Choroid plexus epithelial cell (primary cell): ENCODE data around the gene SLC13A4.

Experiments
- DNase-seq: peaks from one replicate; pipeline ENCODE4 v3.0.0-alpha.2; 2010; ENCODE audit warnings: low read depth
- H3K4me3 ChIP-seq: 2 replicates; pipeline ENCODE4 v1.5.1; 2011; ENCODE audit warnings: low read depth, mild to moderate bottlenecking, control low read depth, low read length, moderate library complexity
- TF ChIP-seq, protein P1 (sequence below): conservative IDR thresholded peaks from 2 replicates; pipeline ENCODE4 v1.5.1; 2011; ENCODE audit warnings: low read depth, mild to moderate bottlenecking, control low read depth, inconsistent platforms, low read length, moderate library complexity

The SLC13A4 gene

GRCh38 chr7:135709508-135709907, 18.5 kb downstream of the SLC13A4 start:
- no peak for DNase-seq
- TF ChIP-seq, protein P1, sequence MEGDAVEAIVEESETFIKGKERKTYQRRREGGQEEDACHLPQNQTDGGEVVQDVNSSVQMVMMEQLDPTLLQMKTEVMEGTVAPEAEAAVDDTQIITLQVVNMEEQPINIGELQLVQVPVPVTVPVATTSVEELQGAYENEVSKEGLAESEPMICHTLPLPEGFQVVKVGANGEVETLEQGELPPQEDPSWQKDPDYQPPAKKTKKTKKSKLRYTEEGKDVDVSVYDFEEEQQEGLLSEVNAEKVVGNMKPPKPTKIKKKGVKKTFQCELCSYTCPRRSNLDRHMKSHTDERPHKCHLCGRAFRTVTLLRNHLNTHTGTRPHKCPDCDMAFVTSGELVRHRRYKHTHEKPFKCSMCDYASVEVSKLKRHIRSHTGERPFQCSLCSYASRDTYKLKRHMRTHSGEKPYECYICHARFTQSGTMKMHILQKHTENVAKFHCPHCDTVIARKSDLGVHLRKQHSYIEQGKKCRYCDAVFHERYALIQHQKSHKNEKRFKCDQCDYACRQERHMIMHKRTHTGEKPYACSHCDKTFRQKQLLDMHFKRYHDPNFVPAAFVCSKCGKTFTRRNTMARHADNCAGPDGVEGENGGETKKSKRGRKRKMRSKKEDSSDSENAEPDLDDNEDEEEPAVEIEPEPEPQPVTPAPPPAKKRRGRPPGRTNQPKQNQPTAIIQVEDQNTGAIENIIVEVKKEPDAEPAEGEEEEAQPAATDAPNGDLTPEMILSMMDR, result no peak
- H3K4me3 ChIP-seq, result no peak overlapping the region

DNA sequence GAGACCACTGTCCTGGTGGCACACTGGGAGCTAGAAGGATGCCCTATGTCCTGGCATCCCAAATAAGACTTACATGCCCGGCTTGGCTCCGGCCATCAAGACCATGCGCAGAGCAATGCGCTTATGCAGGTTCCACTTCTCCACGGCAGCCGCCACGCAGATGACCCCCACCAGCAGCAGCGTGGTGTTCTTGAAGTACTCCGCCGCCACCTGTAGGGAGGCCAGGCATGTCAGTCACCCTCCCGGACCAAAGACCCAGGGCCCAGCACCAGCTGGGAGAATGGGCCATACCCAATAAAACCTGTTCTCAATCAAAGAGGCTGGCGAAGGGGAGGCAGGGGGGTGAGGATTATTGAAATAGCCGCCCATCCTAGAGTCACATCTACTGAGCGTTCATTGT, 19.9 kb downstream of the SLC13A4 start:
- no peak overlapping the region for H3K4me3 ChIP-seq

DNA sequence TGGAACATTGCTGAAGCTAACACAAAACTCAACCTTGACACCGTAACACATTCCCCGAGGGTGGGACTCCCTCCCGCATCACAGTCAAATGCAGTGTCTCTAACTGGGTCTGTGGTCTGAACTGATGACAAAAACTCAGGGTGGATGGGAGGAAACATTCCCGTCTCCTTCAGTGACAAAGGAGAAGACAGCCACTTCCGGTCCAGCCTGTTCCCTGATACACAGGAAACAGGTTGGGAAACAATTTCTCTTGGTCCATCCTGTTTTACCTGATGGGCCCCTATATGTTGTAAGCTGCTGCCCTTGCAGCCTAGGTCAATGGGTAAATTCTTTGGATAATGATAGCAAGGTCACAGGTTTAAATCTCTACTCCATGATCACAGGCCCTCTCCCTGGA, 20.4 kb downstream of the SLC13A4 start:
- TF ChIP-seq, protein P1, result no peak
- H3K4me3 ChIP-seq, result no peak overlapping the region
- no peak for DNase-seq

More for the DNA sequence above, 19.9 kb downstream of the SLC13A4 start:
- DNase-seq, result no peak
- TF ChIP-seq, protein P1, result no peak

GRCh38 chr7:135706858-135707569, 21.0 kb downstream of the SLC13A4 start:
- DNase-seq, result no peak
- no peak overlapping the region for H3K4me3 ChIP-seq
- TF ChIP-seq, protein P1, result no peak

GRCh38 chr7:135706038-135706742, 21.8 kb downstream of the SLC13A4 start:
- no peak overlapping the region for H3K4me3 ChIP-seq
- DNase-seq, result no peak
- TF ChIP-seq, protein P1, result no peak

DNA sequence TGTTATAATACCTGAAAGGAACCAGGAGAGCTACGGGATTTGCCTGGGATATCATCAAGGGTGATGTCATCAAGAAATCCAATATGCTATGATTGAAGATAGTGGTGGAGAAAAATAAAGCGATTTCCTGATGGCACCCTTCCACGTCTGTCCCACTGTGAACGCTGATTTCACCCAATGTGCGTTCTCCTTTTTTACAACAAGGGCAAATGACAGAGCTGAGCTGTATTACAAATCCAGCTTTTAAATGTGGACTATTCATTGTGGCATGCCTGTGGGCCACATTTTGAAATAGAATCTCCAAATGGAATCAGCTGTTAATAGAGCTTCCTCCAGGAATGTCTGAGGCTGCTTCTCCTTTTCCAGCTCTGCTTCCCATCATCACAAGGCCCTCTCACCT, 23.3 kb downstream of the SLC13A4 start:
- DNase-seq, result peak; percentile 69
- no peak overlapping the region for H3K4me3 ChIP-seq
- TF ChIP-seq, protein P1, result no peak

GRCh38 chr7:135704074-135704473, 23.9 kb downstream of the SLC13A4 start:
- no peak overlapping the region for H3K4me3 ChIP-seq
- no peak for DNase-seq
- TF ChIP-seq, protein P1, result peak; percentile 48
